K562 (cell line): Measurements from ENCODE around the gene CASP7. TPM values are rescaled to one million over a fixed set of nuclear protein-coding genes. Genes with fewer than 3 reads are reported as not detected.

Experiments used
- AFF1 ChIP-seq, 2 experiments: fragments of 450-650 bp; IDR thresholded peaks; 2 replicates each; pipeline ENCODE4 v1.6.1; 2018; ENCODE audit warnings: mild to moderate bottlenecking in 2 of 2, low read depth in 1 of 2; ENCODE audit not compliant: partially characterized antibody in 2 of 2
- ARID4B ChIP-seq: sonication (generic); formaldehyde crosslinking; IDR thresholded peaks from 2 replicates; pipeline ENCODE4 v1.8.0; 2022; ENCODE audit warnings: mild to moderate bottlenecking, missing genetic modification reagents
- ARNT ChIP-seq, 2 experiments: fragments of 450-650 bp; IDR thresholded peaks; 2 replicates each; pipeline ENCODE4 v1.6.1; 2016; ENCODE audit warnings: mild to moderate bottlenecking in 1 of 2
- CAMTA2 ChIP-seq: fragments of 250-450 bp; sonication (Bioruptor Pico); conservative IDR thresholded peaks from 2 replicates; pipeline ENCODE4 v1.5.1; 2022
- CBX1 ChIP-seq: sonication (generic); IDR thresholded peaks from 2 replicates; pipeline ENCODE4 v1.6.1; 2016; ENCODE audit warnings: antibody characterized with exemption, low read depth, mild to moderate bottlenecking
- DACH1 ChIP-seq: fragments of 450-650 bp; IDR thresholded peaks from 2 replicates; pipeline ENCODE4 v1.6.1; 2018; ENCODE audit not compliant: partially characterized antibody
- HEY1 ChIP-seq: fragments of 250-450 bp; sonication (Bioruptor Pico); IDR thresholded peaks from 2 replicates; pipeline ENCODE4 v1.5.0; 2020; ENCODE audit warnings: mild to moderate bottlenecking, moderate library complexity, borderline replicate concordance
- IRF9 ChIP-seq: fragments of 450-650 bp; IDR thresholded peaks from 2 replicates; pipeline ENCODE4 v1.6.1; 2016; ENCODE audit warnings: missing biosample characterization, missing genetic modification characterization
- KAT2B ChIP-seq: IDR thresholded peaks from one replicate; pipeline ENCODE4 v1.6.1; 2012; ENCODE audit warnings: low read depth, mild to moderate bottlenecking, control low read depth, inconsistent platforms, low read length, moderate library complexity
- MAFG ChIP-seq: fragments of 450-650 bp; conservative IDR thresholded peaks from 2 replicates; pipeline ENCODE4 v1.6.1; 2016; ENCODE audit warnings: missing genetic modification characterization, missing compliant biosample characterization
- NFYB ChIP-seq: IDR thresholded peaks from 2 replicates; pipeline ENCODE4 v1.6.1; 2011; ENCODE audit warnings: mild to moderate bottlenecking, moderate library complexity; ENCODE audit not compliant: insufficient read length; ENCODE audit errors: extremely low read depth
- RBM39 ChIP-seq: fragments of 200-400 bp; formaldehyde crosslinking; optimal IDR thresholded peaks from 2 replicates; pipeline ENCODE3; 2018; ENCODE audit warnings: low read depth, low read length
- SNAPC5 ChIP-seq: fragments of 250-450 bp; sonication (Bioruptor Pico); IDR thresholded peaks from 2 replicates; pipeline ENCODE4 v1.8.0; 2021; ENCODE audit warnings: moderate library complexity, mild to moderate bottlenecking, inconsistent platforms
- SNIP1 ChIP-seq: fragments of 450-650 bp; IDR thresholded peaks from 2 replicates; pipeline ENCODE4 v1.7.1; 2017; ENCODE audit warnings: low read depth, mild to moderate bottlenecking
- STAT5A ChIP-seq: IDR thresholded peaks from 2 replicates; pipeline ENCODE4 v1.6.1; 2012; ENCODE audit warnings: low read length, inconsistent platforms, borderline replicate concordance
- TAF9B ChIP-seq: fragments of 450-650 bp; IDR thresholded peaks from 2 replicates; pipeline ENCODE4 v1.6.1; 2018; ENCODE audit warnings: mild to moderate bottlenecking; ENCODE audit not compliant: partially characterized antibody
- TEAD4 ChIP-seq, 2 experiments: sonication (generic) in 1 of 2; formaldehyde crosslinking in 1 of 2; IDR thresholded peaks; 2 replicates each; pipeline versions ENCODE4 v1.6.1 to v1.8.0; 2012 to 2022; ENCODE audit warnings: borderline replicate concordance in 1 of 2, inconsistent platforms in 1 of 2, low read length in 1 of 2, mild to moderate bottlenecking in 1 of 2, missing genetic modification reagents in 1 of 2
- ZC3H11A ChIP-seq: IDR thresholded peaks from 2 replicates; pipeline ENCODE4 v1.6.1; 2012; ENCODE audit warnings: low read depth, low read length, improper control_type of control experiment
- polyA plus RNA-seq, 8 experiments: library from polyadenylated mRNA; depleted of rRNA in 4 of 8; stranded (reverse) in 5 of 8; unstranded in 3 of 8; fragments of >200 nt; fragmentation: Nextera tagmentation in 2 of 8; fragmentation: Illumina TruSeq in 1 of 8; extraction: Ambion mirVana in 2 of 8; extraction: Trizol in 1 of 8; gene quantifications; 2 replicates each; pipeline versions ENCODE4 v1.2.1 to v1.2.3, GENCODE V29; 2011 to 2014; ENCODE audit warnings: inconsistent platforms in 1 of 8, missing spikeins in 1 of 8
- total RNA-seq, 7 experiments: library from RNA; depleted of rRNA in 6 of 7; stranded (reverse); fragments of >200 nt in 6 of 7; fragmentation: Illumina TruSeq in 2 of 7; extraction: Trizol in 2 of 7; gene quantifications; 2 replicates each; pipeline versions ENCODE4 v1.2.1 to v1.2.3, GENCODE V29; 2011 to 2021; ENCODE audit warnings: low replicate concordance in 1 of 7

CASP7 gene
- total and polyA plus RNA-seq, 9 of the 15 experiments (the other 6 are each of a cell fraction or from before 2014, with no cell fraction given) = 2.2 to 23.3 (median 9.0) TPM

GRCh38 chr10:113718969-113719822 is 39.5 kb downstream of the CASP7 start (continued):
- TF ChIP-seq ARID4B (CRISPR knock-in tag) = no peak
- no peak for TF ChIP-seq RBM39
- TF ChIP-seq KAT2B = no peak
- TF ChIP-seq ZC3H11A = no peak
- no peak for TF ChIP-seq CBX1
- no peak for TF ChIP-seq STAT5A
- TF ChIP-seq NFYB = no peak
- TF ChIP-seq ARNT (IDR thresholded peaks at IDR 0.05) = no peak
- no peak for TF ChIP-seq SNAPC5 (CRISPR knock-in tag)
- no peak for TF ChIP-seq MAFG (tag)
- TF ChIP-seq SNIP1 = no peak
- TF ChIP-seq DACH1 = no peak
- no peak for TF ChIP-seq IRF9 (tag)
- no peak for TF ChIP-seq HEY1 (CRISPR knock-in tag)
- TF ChIP-seq CAMTA2 (CRISPR knock-in tag) = no peak
- no peak for TF ChIP-seq TAF9B
- no peak for TF ChIP-seq TEAD4 (IDR thresholded peaks at IDR 0.05; ENCODE audit: low read length)
- TF ChIP-seq TEAD4 (CRISPR knock-in tag; IDR thresholded peaks at IDR 0.05; ENCODE audit: borderline replicate concordance) = no peak
- no peak for TF ChIP-seq AFF1 (IDR thresholded peaks at IDR 0.05; ENCODE audit: low read depth in 1 of 2, partially characterized antibody in 2 of 2)
